Endothelial cell of umbilical vein (primary cell): ENCODE data around the gene SRSF11. TPM values are rescaled to one million over a fixed set of nuclear protein-coding genes. Genes with fewer than 3 reads are reported as not detected.
A peak's percentile ranks its signal among the peaks of the same experiment; 100 is the strongest.

Experiments used
- BruUV-seq: library from RNA; stranded (reverse); fragments of 400-500 nt; replicated peaks from 2 replicates; lab custom pipeline; 2021; lab: Mats Ljungman, UMichigan
- CTCF ChIA-PET: fragments of 300-600, 350-600 bp; sonication (Branson Sonifier 250); formaldehyde crosslinking; loops from one replicate; lab custom pipeline; 2021; ENCODE audit warnings: antibody characterized with exemption, inconsistent platforms; lab: Charles Lee
- POLR2A ChIA-PET: fragments of 300-600, 350-600 bp; sonication (Branson Sonifier 250); formaldehyde crosslinking; loops from one replicate; lab custom pipeline; 2021; ENCODE audit warnings: antibody characterized with exemption, inconsistent platforms; lab: Charles Lee
- DNase-seq: peaks from one replicate; pipeline ENCODE4 v3.0.0-alpha.2; 2011; ENCODE audit warnings: low read depth, low spot score
- FAIRE-seq: peaks from 2 replicates; lab custom pipeline; 2011; peaks lifted over from hg19 to GRCh38; lab: Jason Lieb, UNC
- H2AFZ ChIP-seq: 2 replicates; pipeline ENCODE4 v1.6.0; 2012; ENCODE audit warnings: low read depth, low read length, control low read depth, inconsistent platforms
- H3K27ac ChIP-seq: 2 replicates; pipeline ENCODE4 v1.5.1; 2011; ENCODE audit warnings: low read depth, mild to moderate bottlenecking, control low read depth, low read length, moderate library complexity; ENCODE audit not compliant: insufficient read depth
- H3K27me3 ChIP-seq, 2 experiments: 2 replicates each; pipeline versions ENCODE4 v1.6.0 to v1.6.1; 2011; ENCODE audit warnings: low read length in 2 of 2, mixed read lengths in 1 of 2; ENCODE audit not compliant: control insufficient read depth in 2 of 2, insufficient read depth in 2 of 2
- H3K36me3 ChIP-seq, 2 experiments: 2 replicates in 1 of 2; 3 replicates in 1 of 2; pipeline ENCODE4 v1.5.1; 2011; ENCODE audit warnings: low read length in 2 of 2, mild to moderate bottlenecking in 1 of 2, moderate library complexity in 1 of 2; ENCODE audit not compliant: control insufficient read depth in 2 of 2, insufficient read depth in 2 of 2; ENCODE audit errors: extremely low read depth in 1 of 2
- H3K4me1 ChIP-seq: 3 replicates; pipeline ENCODE4 v1.5.1; 2011; ENCODE audit warnings: mild to moderate bottlenecking, low read length; ENCODE audit not compliant: control insufficient read depth, insufficient read depth; ENCODE audit errors: extremely low read depth
- H3K4me2 ChIP-seq: 2 replicates; pipeline ENCODE4 v1.6.1; 2011; ENCODE audit warnings: low read length, control low read depth, mixed read lengths; ENCODE audit not compliant: insufficient read depth
- H3K4me3 ChIP-seq, 3 experiments: fragments of 200-600 bp in 1 of 3; sonication (generic), shearing (Covaris generic) in 1 of 3; replicated peaks in 1 of 3; 2 replicates each; pipeline ENCODE4 v1.5.1; 2011 to 2016; ENCODE audit warnings: control low read depth in 3 of 3, low read length in 3 of 3, mild to moderate bottlenecking in 2 of 3, inconsistent platforms in 1 of 3, low read depth in 1 of 3, moderate library complexity in 1 of 3; ENCODE audit not compliant: insufficient read depth in 1 of 3
- H3K79me2 ChIP-seq: 2 replicates; pipeline ENCODE4 v1.6.0; 2012; ENCODE audit warnings: low read length, inconsistent platforms; ENCODE audit not compliant: control insufficient read depth, insufficient read depth
- H3K9ac ChIP-seq: replicated peaks from 2 replicates; pipeline ENCODE3; 2011; ENCODE audit warnings: low read length, control low read depth; ENCODE audit not compliant: insufficient read depth; ENCODE audit errors: extremely low read depth
- H3K9me1 ChIP-seq: replicated peaks from 3 replicates; pipeline ENCODE4 v1.6.0; 2011; ENCODE audit warnings: mild to moderate bottlenecking, low read length; ENCODE audit not compliant: control insufficient read depth, insufficient read depth; ENCODE audit errors: extremely low read depth
- H3K9me3 ChIP-seq: replicated peaks from 2 replicates; pipeline ENCODE4 v1.5.1; 2012; ENCODE audit warnings: low read length, inconsistent platforms; ENCODE audit not compliant: control insufficient read depth, insufficient read depth
- H4K20me1 ChIP-seq: replicated peaks from 2 replicates; pipeline ENCODE3; 2011; ENCODE audit warnings: mild to moderate bottlenecking, low read length; ENCODE audit not compliant: control insufficient read depth, insufficient read depth; ENCODE audit errors: extremely low read depth
- CTCF ChIP-seq, 2 donors: IDR thresholded peaks; 1 replicate in 1 of 2; 2 replicates in 1 of 2; pipeline ENCODE4 v1.5.1; 2011; ENCODE audit warnings: low read length in 2 of 2, mild to moderate bottlenecking in 2 of 2, moderate library complexity in 2 of 2, control low read depth in 1 of 2, inconsistent platforms in 1 of 2, low read depth in 1 of 2; ENCODE audit not compliant: insufficient read depth in 1 of 2; ENCODE audit errors: extremely low read depth in 1 of 2
- EZH2 ChIP-seq: IDR thresholded peaks from 2 replicates; pipeline ENCODE4 v1.6.1; 2012; ENCODE audit warnings: borderline replicate concordance, low read depth, mild to moderate bottlenecking, moderate library complexity, low read length, inconsistent platforms; ENCODE audit not compliant: severe bottlenecking
- FOS ChIP-seq: IDR thresholded peaks from 2 replicates; pipeline ENCODE4 v1.6.1; 2011; ENCODE audit warnings: mild to moderate bottlenecking, low read length, moderate library complexity, borderline replicate concordance; ENCODE audit not compliant: insufficient read depth
- GATA2 ChIP-seq: IDR thresholded peaks from 2 replicates; pipeline ENCODE4 v1.7.0; 2011; ENCODE audit warnings: low read depth, mild to moderate bottlenecking, moderate library complexity, mixed read lengths, low read length; ENCODE audit not compliant: insufficient read length, insufficient read depth
- JUN ChIP-seq: IDR thresholded peaks from 2 replicates; pipeline ENCODE4 v1.6.1; 2011; ENCODE audit warnings: borderline replicate concordance, low read depth; ENCODE audit not compliant: insufficient read length, insufficient read depth
- MAX ChIP-seq: IDR thresholded peaks from 2 replicates; pipeline ENCODE4 v1.6.1; 2011; ENCODE audit not compliant: insufficient read depth, insufficient read length
- MYC ChIP-seq: IDR thresholded peaks from one replicate; pipeline ENCODE4 v1.6.1; 2011; ENCODE audit warnings: mild to moderate bottlenecking, low read depth, low read length
- POLR2A ChIP-seq: IDR thresholded peaks from 2 replicates; pipeline ENCODE4 v1.6.1; 2012; ENCODE audit warnings: low read depth, mild to moderate bottlenecking, control low read depth, low read length
- POLR2AphosphoS5 ChIP-seq: IDR thresholded peaks from 2 replicates; pipeline ENCODE4 v1.6.1; 2012; ENCODE audit warnings: low read depth, mild to moderate bottlenecking, control low read depth, low read length, moderate library complexity; ENCODE audit not compliant: insufficient read depth
- dilution Hi-C: fragments of 300-500 bp; cut with MboI; formaldehyde crosslinking; loops from one replicate; pipeline ENCODE4 v1.15.0; 2019; ENCODE audit warnings: low sequenced_read_pairs; ENCODE audit not compliant: extremely low pct_ligation_motif_present
- intact Hi-C: fragments of 100-400 bp; cut with micrococcal nuclease; formaldehyde crosslinking; loops from one replicate; pipeline ENCODE4 v1.10.0; 2022
- polyA plus RNA-seq, 4 experiments: library from polyadenylated mRNA; depleted of rRNA in 3 of 4; stranded (reverse) in 3 of 4; unstranded in 1 of 4; fragments of >200 nt; gene quantifications; 2 replicates each; pipeline versions ENCODE4 v1.2.1 to v1.2.3, GENCODE V29; 2011 to 2012; ENCODE audit warnings: missing spikeins in 1 of 4
- total RNA-seq: library from RNA; stranded (reverse); gene quantifications from 2 replicates; pipeline ENCODE4 v1.2.3, GENCODE V29; 2021

The SRSF11 gene
- total and polyA plus RNA-seq, 2 donors (not counting 3 experiments of a cell fraction or from before 2014, with no cell fraction given), result 177 to 241 TPM

GRCh38 chr1:70207492-70207891 is 13.7 kb upstream of the SRSF11 start:
- H3K4me3 ChIP-seq, result no peak overlapping the region
- ChIA-PET CTCF (interaction anchor here (1.4 kb wide), 1 partner anchor 17 kb away, joined by 3 read pairs; no protein-coding TSS in a partner anchor), POLR2A (no interaction called here)
- no peak overlapping the region for H3K9ac ChIP-seq
- BruUV-seq, result no TSS peak
- no peaks in the 10 kb centered on the region for H3K9me3 ChIP-seq
- peaks cover 39% of the 10 kb centered on the region for H3K4me1 ChIP-seq
- dilution Hi-C loops, result no loop called here
- peaks cover 3% of the 10 kb centered on the region in 2 experiments for H3K36me3 ChIP-seq
- no peak overlapping the region for H3K27ac ChIP-seq
- no peak for TF ChIP-seq MYC
- no peak for TF ChIP-seq POLR2A
- TF ChIP-seq EZH2, result no peak
- TF ChIP-seq GATA2, result no peak
- TF ChIP-seq JUN, result no peak
- no peak for TF ChIP-seq POLR2AphosphoS5
- no peak for TF ChIP-seq FOS
- DNase-seq, result no peak
- H4K20me1 ChIP-seq, result peaks cover 4% of the 10 kb centered on the region
- no peaks in the 10 kb centered on the region for H3K9me1 ChIP-seq
- intact Hi-C loops, result loop anchor here (5.0 to 10.0 kb wide), 2 partner anchors 165 to 643 kb away; partner anchors contain the start of gene LRRC7
- H2AFZ ChIP-seq, result no peak overlapping the region
- peaks cover 97% of the 10 kb centered on the region for H3K79me2 ChIP-seq
- H3K27me3 ChIP-seq, result no peaks in the 10 kb centered on the region
- no peak for FAIRE-seq
- H3K4me2 ChIP-seq, result peak overlapping the region; percentile 41

- Histone ChIP-seq H3K36me3 (peaks cover 3% of the 10 kb centered on the region in 2 experiments), H3K79me2 (peaks cover 97% of the 10 kb centered on the region), H3K27ac (no peak overlapping the region), H3K4me1 (peaks cover 39% of the 10 kb centered on the region), H4K20me1 (peaks cover 4% of the 10 kb centered on the region), H3K4me3 (no peak overlapping the region), H3K9ac (no peak overlapping the region), H3K9me1 (no peaks in the 10 kb centered on the region), H3K27me3 (no peaks in the 10 kb centered on the region), H3K4me2 (no peak overlapping the region), H2AFZ (no peak overlapping the region), H3K9me3 (no peaks in the 10 kb centered on the region)
- TF ChIP-seq POLR2A (no peak), JUN (no peak), CTCF (IDR thresholded peaks at IDR 0.05; ENCODE audit: extremely low read depth in 1 of 2, insufficient read depth in 1 of 2, low read depth in 1 of 2, low read length in 2 of 2) (no peak), GATA2 (no peak), FOS (no peak), EZH2 (no peak), MYC (no peak), POLR2AphosphoS5 (no peak), MAX (no peak)
- no peak for FAIRE-seq
- dilution Hi-C loops (no loop called here), intact Hi-C loops (loop anchor here (5.0 to 10.0 kb wide), 2 partner anchors 166 to 643 kb away; partner anchors contain the start of gene LRRC7)
- no TSS peak for BruUV-seq
- ChIA-PET POLR2A (interaction anchor here (0.6 kb wide), 1 partner anchor 872 kb away, joined by 3 read pairs; the partner anchor contains the start of gene ZRANB2), CTCF (no interaction called here)
- DNase-seq, result no peak
Observed at GRCh38 chr1:70208292-70208691, 12.9 kb upstream of the SRSF11 start.
